T follicular helper cell (primary cell): Measurements from ENCODE around the gene XAGE1B.
"Not testable (repeated sequence)": the region's sequence is repeated elsewhere in the genome, so short reads cannot be mapped to it uniquely, and the experiment has no call there.

Experiments
- DNase-seq: peaks from one replicate; pipeline ENCODE4 v3.0.0-alpha.2; 2020; ENCODE audit warnings: low read depth
- total RNA-seq, 2 experiments: gene quantifications; one replicate each; lab custom pipeline; 2026; lab: John Stamatoyannopoulos, UW

XAGE1B gene
- total RNA-seq: 0 reads per million in 2 experiments

GRCh38 chrX:52516987-52517325 is at the start of gene XAGE1B:
Gene XAGE1B (minus strand): TSS chrX:52517063. CDS start chrX:52515527, 1,536 bp downstream.
- not testable (repeated sequence) for DNase-seq

GRCh38 chrX:52563105-52563504 is 46.2 kb upstream of the XAGE1B start:
- no peak for DNase-seq

- DNase-seq: no peak
Observed at GRCh38 chrX:52558140-52558539, 41.3 kb upstream of the XAGE1B start.

- DNase-seq: no peak
Observed at GRCh38 chrX:52556741-52557140, 39.9 kb upstream of the XAGE1B start.

- no peak for DNase-seq
Observed at GRCh38 chrX:52553995-52554642, 37.3 kb upstream of the XAGE1B start.

GRCh38 chrX:52548769-52549168 is 31.9 kb upstream of the XAGE1B start:
- DNase-seq: not testable (repeated sequence)

- no peak for DNase-seq
Observed at GRCh38 chrX:52544147-52544840, 27.4 kb upstream of the XAGE1B start.

GRCh38 chrX:52542311-52542710 is 25.4 kb upstream of the XAGE1B start:
- DNase-seq: no peak

GRCh38 chrX:52541051-52541450 is 24.2 kb upstream of the XAGE1B start:
- not testable (repeated sequence) for DNase-seq

GRCh38 chrX:52516110-52516986 is 515 bp downstream of the XAGE1B start:
- not testable (repeated sequence) for DNase-seq

GRCh38 chrX:52511126-52511525 is 5.7 kb downstream of the XAGE1B start:
- not testable (repeated sequence) for DNase-seq

GRCh38 chrX:52509916-52510315 is 6.9 kb downstream of the XAGE1B start:
- no peak for DNase-seq

- DNase-seq: no peak
Observed at GRCh38 chrX:52507331-52507730, 9.5 kb downstream of the XAGE1B start.

GRCh38 chrX:52504551-52504950 is 12.3 kb downstream of the XAGE1B start:
- no peak for DNase-seq

GRCh38 chrX:52501362-52501761 is 15.5 kb downstream of the XAGE1B start:
- DNase-seq: not testable (repeated sequence)

GRCh38 chrX:52496419-52496772 is 20.5 kb downstream of the XAGE1B start:
- DNase-seq: not testable (repeated sequence)

- DNase-seq: not testable (repeated sequence)
Observed at GRCh38 chrX:52495545-52496418, 21.1 kb downstream of the XAGE1B start, which contains the start of gene XAGE1A. Gene XAGE1A (plus strand): TSS chrX:52495808. CDS start chrX:52497362, 1,554 bp downstream.

GRCh38 chrX:52471301-52471700 is 45.6 kb downstream of the XAGE1B start:
- DNase-seq: not testable (repeated sequence)
